Psoas muscle (tissue), 8 donors: ENCODE data around the gene CLASP1. TPM values are rescaled to one million over a fixed set of nuclear protein-coding genes. Genes with fewer than 3 reads are reported as not detected.

Experiments
- ATAC-seq, 4 donors: fragments of 200-7000 bp; cut with Tn5 transposase; one replicate each; pipeline ENCODE4 v1.9.1; 2020; ENCODE audit warnings: moderate library complexity in 3 of 4, mild to moderate bottlenecking in 2 of 4
- DNase-seq, 2 donors: peaks; one replicate each; pipeline ENCODE4 v3.0.0-alpha.2; 2020
- H3K27ac ChIP-seq: fragments of 200-600 bp; one replicate; pipeline ENCODE4 v1.8.0; 2022
- H3K27me3 ChIP-seq, 3 donors: fragments of 200-600 bp in 1 of 3; one replicate each; pipeline versions ENCODE4 v1.6.1 to v1.8.0; 2013 to 2022; ENCODE audit warnings: low read length in 2 of 3, mild to moderate bottlenecking in 2 of 3, moderate library complexity in 1 of 3; ENCODE audit not compliant: insufficient read depth in 3 of 3
- H3K36me3 ChIP-seq, 2 donors: fragments of 200-600 bp in 1 of 2; one replicate each; pipeline versions ENCODE4 v1.6.1 to v1.8.0; 2013 to 2022; ENCODE audit warnings: low read depth in 1 of 2, mild to moderate bottlenecking in 1 of 2, moderate library complexity in 1 of 2; ENCODE audit not compliant: insufficient read depth in 1 of 2
- H3K4me1 ChIP-seq: fragments of 200-600 bp; one replicate; pipeline ENCODE4 v1.8.0; 2022
- H3K4me3 ChIP-seq: fragments of 200-600 bp; one replicate; pipeline ENCODE4 v1.8.0; 2022; ENCODE audit warnings: mild to moderate bottlenecking
- H3K9me3 ChIP-seq: fragments of 200-600 bp; one replicate; pipeline ENCODE4 v1.8.0; 2022
- CTCF ChIP-seq: fragments of 200-600 bp; IDR thresholded peaks from one replicate; pipeline ENCODE4 v1.8.0; 2022; ENCODE audit warnings: antibody characterized with exemption
- WGBS, 3 donors: extraction: QIAGEN DNeasy Blood & Tissue Kit; methylation state at CpG; one replicate each; pipeline versions ENCODE4 v1.1.6 to v1.1.7; 2013; 5-methylcytosine and 5-hydroxymethylcytosine counted together
- intact Hi-C, 2 donors: fragments of 100-400 bp; cut with DNase I; formaldehyde crosslinking; loops; one replicate each; pipeline versions ENCODE4 v1.11.0 to v1.14.2; 2022
- polyA plus RNA-seq, 3 donors: library from polyadenylated mRNA; stranded (reverse); fragments of 200-250 nt; gene quantifications; one replicate each; pipeline ENCODE4 v1.2.3, GENCODE V29; 2013
- total RNA-seq, 4 donors: library from RNA; stranded (reverse); fragmentation: NEBNext Ultra II Directional in 2 of 4; extraction: Animal tissue kit (Norgen Biotek cat#: 25700) in 2 of 4; gene quantifications; one replicate each; pipeline versions ENCODE4 v1.2.1 to v1.2.4, GENCODE V29; 2021 to 2023
- donor health status: healthy with polysubstance abuse.
- donor health status: DM: no; HTN: no; CAD: no; lungs with moderate emphysema.
- donor health status: Bipolar disorder and iron deficiency.
- donor health status: healthy.
- donor health status: DM: yes; HTN: yes; CAD: no.
- donor health status: DM: no; HTN: no; CAD: no.
- donor health status: DM: no; HTN: no; CAD: no.
- donor health status: DM: yes; HTN: yes; CAD: no.

The CLASP1 gene
- total and polyA plus RNA-seq, 7 donors, result 11.6 to 60.7 (median 38.8) TPM

GRCh38 chr2:121455446-121455845 is 193.8 kb downstream of the CLASP1 start:
- no peak overlapping the region for H3K4me3 ChIP-seq
- WGBS, 3 donors, result 85 to 96% (median 94%) methylated on average over 5 of the region's 5 CpGs
- peaks cover 6 to 100% of the 10 kb centered on the region in 2 donors for H3K36me3 ChIP-seq
- no peaks in the 10 kb centered on the region for H3K27me3 ChIP-seq
- intact Hi-C loops, result loop anchor here in 1 of 2 donors (5.0 kb wide), 1 partner anchor 48 kb away; no protein-coding TSS in a partner anchor
- H3K9me3 ChIP-seq, result no peaks in the 10 kb centered on the region
- ATAC-seq (no peak), DNase-seq (no peak)
- no peak overlapping the region for H3K27ac ChIP-seq
- TF ChIP-seq CTCF, result no peak
- H3K4me1 ChIP-seq, result no peaks in the 10 kb centered on the region

- Histone ChIP-seq H3K27me3 (no peaks in the 10 kb centered on the region), H3K4me1 (no peaks in the 10 kb centered on the region), H3K9me3 (no peaks in the 10 kb centered on the region), H3K4me3 (no peak overlapping the region), H3K27ac (no peak overlapping the region), H3K36me3 (peaks cover 6 to 100% of the 10 kb centered on the region in 2 donors)
- DNase-seq, result no peak
- no peak for TF ChIP-seq CTCF
- ATAC-seq, result no peak
- WGBS, 3 donors, result 93 to 96% (median 95%) methylated on average over 7 of the region's 7 CpGs
- intact Hi-C loops, result loop anchor here in 1 of 2 donors (5.0 kb wide), 1 partner anchor 47 kb away; no protein-coding TSS in a partner anchor
These were observed 194.6 kb downstream of the CLASP1 start for GRCh38 chr2:121454549-121455090.

DNA sequence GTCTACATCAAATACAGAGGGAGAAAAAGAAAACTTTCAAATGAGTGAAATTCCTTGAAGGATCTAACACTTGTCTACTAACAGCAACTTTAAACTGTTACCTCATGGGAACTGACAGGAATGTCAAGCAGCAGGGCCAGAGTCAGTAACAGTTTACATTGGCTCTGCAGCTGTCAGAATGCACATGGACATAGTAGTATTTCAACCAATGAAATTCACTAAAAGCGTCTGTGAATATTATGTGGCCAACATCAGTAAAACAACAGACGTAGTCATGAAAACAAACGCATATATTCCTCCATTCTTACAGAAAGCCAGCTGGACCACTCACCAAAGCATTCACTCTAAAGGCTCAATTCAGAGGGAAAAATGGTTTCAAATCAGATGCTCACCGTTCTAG is 197.9 kb downstream of the CLASP1 start:
- no peak overlapping the region for H3K4me3 ChIP-seq
- no peaks in the 10 kb centered on the region for H3K27me3 ChIP-seq
- ATAC-seq, result no peak
- DNase-seq, result no peak
- H3K36me3 ChIP-seq, result peaks cover 7 to 100% of the 10 kb centered on the region in 2 donors
- H3K4me1 ChIP-seq, result no peaks in the 10 kb centered on the region
- 52 to 63% (median 62%) methylated on average over 4 of the region's 4 CpGs for WGBS, 3 donors
- no peak for TF ChIP-seq CTCF
- H3K9me3 ChIP-seq, result no peaks in the 10 kb centered on the region
- intact Hi-C loops, result no loop called here
- no peak overlapping the region for H3K27ac ChIP-seq

DNA sequence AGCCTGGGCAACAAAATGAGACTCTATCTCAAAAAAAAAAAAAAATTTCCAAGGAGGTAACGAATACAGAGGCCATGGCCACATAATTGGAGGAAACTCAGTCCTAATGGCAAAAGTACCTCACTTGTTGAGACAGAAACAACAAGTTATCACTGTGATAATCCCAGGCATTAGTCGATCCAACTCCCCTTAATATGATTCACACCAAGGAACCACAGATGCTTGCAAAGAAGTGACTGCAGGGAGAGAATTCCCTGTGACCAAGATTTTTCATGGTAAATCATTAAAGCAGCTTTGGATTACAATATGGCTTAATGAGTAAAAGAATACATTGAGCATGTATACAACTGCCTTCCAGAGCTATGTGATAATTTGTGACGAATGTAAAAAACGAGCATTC is 199.0 kb downstream of the CLASP1 start:
- no peaks in the 10 kb centered on the region for H3K9me3 ChIP-seq
- no peak for ATAC-seq
- WGBS, 3 donors, result 72 to 75% (median 72%) methylated on average over 4 of the region's 4 CpGs

More for the DNA sequence above, 199.0 kb downstream of the CLASP1 start:
- no peak for TF ChIP-seq CTCF
- Histone ChIP-seq H3K4me3 (no peak overlapping the region), H3K36me3 (peaks cover 7 to 100% of the 10 kb centered on the region in 2 donors), H3K4me1 (no peaks in the 10 kb centered on the region), H3K27ac (no peak overlapping the region), H3K27me3 (no peaks in the 10 kb centered on the region)
- intact Hi-C loops, result no loop called here
- no peak for DNase-seq
